Mesenchymal stem cell (in vitro differentiated cells and primary cell): Measurements from ENCODE around the gene APLN.
A peak's percentile ranks its signal among the peaks of the same experiment; 100 is the strongest.

Experiments used
- DNase-seq: peaks from one replicate; pipeline ENCODE4 v3.0.0-alpha.2; 2013
- H2AFZ ChIP-seq: one replicate; pipeline ENCODE4 v1.6.1; 2013; ENCODE audit warnings: low read depth, mild to moderate bottlenecking, control low read depth, inconsistent platforms, low read length, moderate library complexity
- H2AK5ac ChIP-seq: 2 replicates; pipeline ENCODE4 v1.6.1; 2013; ENCODE audit warnings: low read length, moderate library complexity, mild to moderate bottlenecking, inconsistent platforms; ENCODE audit not compliant: severe bottlenecking
- H2BK120ac ChIP-seq: one replicate; pipeline ENCODE4 v1.6.1; 2013; ENCODE audit warnings: low read depth, mild to moderate bottlenecking, inconsistent platforms, low read length, moderate library complexity
- H2BK12ac ChIP-seq, 2 experiments: one replicate each; pipeline ENCODE4 v1.6.1; 2013; ENCODE audit warnings: inconsistent platforms in 2 of 2, low read length in 2 of 2, mild to moderate bottlenecking in 2 of 2, moderate library complexity in 2 of 2, control low read depth in 1 of 2
- H2BK15ac ChIP-seq: one replicate; pipeline ENCODE4 v1.6.1; 2013; ENCODE audit warnings: mild to moderate bottlenecking, low read depth, inconsistent platforms; ENCODE audit not compliant: poor library complexity, severe bottlenecking
- H2BK5ac ChIP-seq: 2 replicates; pipeline ENCODE4 v1.6.1; 2013; ENCODE audit warnings: low read depth, mild to moderate bottlenecking, low read length, control low read depth, inconsistent platforms; ENCODE audit not compliant: poor library complexity, severe bottlenecking
- H3K14ac ChIP-seq, 2 experiments: one replicate each; pipeline ENCODE4 v1.6.1; 2013; ENCODE audit warnings: inconsistent platforms in 2 of 2, low read length in 2 of 2, control low read depth in 1 of 2, mild to moderate bottlenecking in 1 of 2, moderate library complexity in 1 of 2
- H3K18ac ChIP-seq, 2 experiments: one replicate each; pipeline ENCODE4 v1.6.1; 2013; ENCODE audit warnings: inconsistent platforms in 2 of 2, low read length in 2 of 2, control low read depth in 1 of 2, low read depth in 1 of 2, mild to moderate bottlenecking in 1 of 2
- H3K23ac ChIP-seq, 2 experiments: one replicate each; pipeline ENCODE4 v1.6.1; 2013; ENCODE audit warnings: inconsistent platforms in 2 of 2, low read length in 2 of 2, mild to moderate bottlenecking in 2 of 2, moderate library complexity in 2 of 2, control low read depth in 1 of 2
- H3K27ac ChIP-seq: 2 replicates; pipeline ENCODE4 v1.5.1; 2013; ENCODE audit warnings: mild to moderate bottlenecking, moderate library complexity, low read length, control low read depth, inconsistent platforms; ENCODE audit not compliant: poor library complexity, severe bottlenecking
- H3K27me3 ChIP-seq, 2 experiments: 2 replicates each; pipeline versions ENCODE4 v1.6.1 to v1.7.0; 2013; ENCODE audit warnings: low read length in 2 of 2, mild to moderate bottlenecking in 2 of 2, moderate library complexity in 2 of 2, control low read depth in 1 of 2, inconsistent platforms in 1 of 2; ENCODE audit not compliant: control insufficient read depth in 1 of 2, insufficient read depth in 1 of 2
- H3K36me3 ChIP-seq, 2 experiments: 2 replicates each; pipeline versions ENCODE4 v1.6.1 to v1.7.0; 2013; ENCODE audit warnings: low read length in 2 of 2, control low read depth in 1 of 2, inconsistent platforms in 1 of 2, low read depth in 1 of 2, mild to moderate bottlenecking in 1 of 2; ENCODE audit not compliant: insufficient read depth in 2 of 2, control insufficient read depth in 1 of 2
- H3K4ac ChIP-seq, 2 experiments: one replicate each; pipeline ENCODE4 v1.6.1; 2013; ENCODE audit warnings: inconsistent platforms in 2 of 2, low read length in 2 of 2, mild to moderate bottlenecking in 2 of 2, moderate library complexity in 2 of 2, control low read depth in 1 of 2, low read depth in 1 of 2
- H3K4me1 ChIP-seq: 2 replicates; pipeline ENCODE4 v1.6.1; 2013; ENCODE audit warnings: low read depth, low read length, control low read depth; ENCODE audit not compliant: control insufficient read depth, insufficient read depth
- H3K4me2 ChIP-seq: 2 replicates; pipeline ENCODE4 v1.6.1; 2013; ENCODE audit warnings: low read length, mild to moderate bottlenecking, inconsistent platforms; ENCODE audit not compliant: poor library complexity, severe bottlenecking
- H3K4me3 ChIP-seq, 2 experiments: 2 replicates each; pipeline versions ENCODE4 v1.5.1 to v1.7.0; 2013; ENCODE audit warnings: low read length in 2 of 2, mild to moderate bottlenecking in 2 of 2, control low read depth in 1 of 2, low read depth in 1 of 2; ENCODE audit not compliant: insufficient read depth in 1 of 2
- H3K79me1 ChIP-seq: replicated peaks from 2 replicates; pipeline ENCODE4 v1.6.1; 2013; ENCODE audit warnings: mild to moderate bottlenecking, control low read depth, low read length, inconsistent platforms; ENCODE audit not compliant: poor library complexity, severe bottlenecking
- H3K9ac ChIP-seq: 2 replicates; pipeline ENCODE4 v1.7.0; 2013; ENCODE audit warnings: mild to moderate bottlenecking, low read length, moderate library complexity
- H3K9me3 ChIP-seq: 2 replicates; pipeline ENCODE4 v1.7.0; 2013; ENCODE audit warnings: mild to moderate bottlenecking, low read length; ENCODE audit not compliant: control insufficient read depth
- H4K8ac ChIP-seq: one replicate; pipeline ENCODE4 v1.6.1; 2013; ENCODE audit warnings: inconsistent platforms, mild to moderate bottlenecking, low read length, moderate library complexity
- H4K91ac ChIP-seq: one replicate; pipeline ENCODE4 v1.6.1; 2013; ENCODE audit warnings: mild to moderate bottlenecking, low read length, inconsistent platforms
- WGBS: methylation state at CpG from one replicate; pipeline ENCODE4 v1.1.7; 2013; ENCODE audit warnings: mixed read lengths; 5-methylcytosine and 5-hydroxymethylcytosine counted together

APLN gene

DNA sequence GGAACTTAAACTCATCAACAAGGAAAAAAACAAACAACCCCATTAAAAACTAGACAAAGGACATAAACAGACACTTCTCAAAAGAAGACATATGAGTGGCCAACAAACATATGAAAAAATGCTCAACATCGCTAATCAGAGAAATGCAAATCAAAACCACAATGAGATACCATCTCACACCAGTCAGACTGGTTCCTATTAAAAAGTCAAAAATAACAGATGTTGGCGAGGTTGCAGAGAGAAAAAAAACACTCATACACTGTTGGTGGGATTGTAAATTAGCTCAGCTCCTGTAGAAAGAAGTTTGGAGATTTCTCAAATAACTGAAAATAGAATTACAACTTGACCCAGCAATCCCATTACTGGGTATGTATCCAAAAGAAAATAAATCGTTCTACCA is 28.7 kb downstream of the APLN start:
- H3K4me1 ChIP-seq: peaks cover 5% of the 10 kb centered on the region
- H3K4me3 ChIP-seq: no peak overlapping the region
- H3K18ac ChIP-seq: no peak overlapping the region
- no peak overlapping the region for H2BK12ac ChIP-seq
- no peak for DNase-seq
- H3K36me3 ChIP-seq: no peaks in the 10 kb centered on the region
- no peak overlapping the region for H2BK5ac ChIP-seq
- H3K27ac ChIP-seq: no peak overlapping the region
- H3K14ac ChIP-seq: no peak overlapping the region
- no peak overlapping the region for H3K9ac ChIP-seq
- peaks cover 0 to 37% of the 10 kb centered on the region in 2 experiments for H3K27me3 ChIP-seq
- no peak overlapping the region for H2BK120ac ChIP-seq
- H3K79me1 ChIP-seq: no peaks in the 10 kb centered on the region
- H2AK5ac ChIP-seq: no peak overlapping the region
- H3K9me3 ChIP-seq: no peaks in the 10 kb centered on the region
- H4K91ac ChIP-seq: no peak overlapping the region
- no peak overlapping the region for H3K4ac ChIP-seq
- no peak overlapping the region for H3K4me2 ChIP-seq
- no peak overlapping the region for H3K23ac ChIP-seq
- H2BK15ac ChIP-seq: no peak overlapping the region
- 100% methylated on average over 1 of the region's 3 CpGs for WGBS
- no peak overlapping the region for H2AFZ ChIP-seq
- H4K8ac ChIP-seq: no peak overlapping the region

DNA sequence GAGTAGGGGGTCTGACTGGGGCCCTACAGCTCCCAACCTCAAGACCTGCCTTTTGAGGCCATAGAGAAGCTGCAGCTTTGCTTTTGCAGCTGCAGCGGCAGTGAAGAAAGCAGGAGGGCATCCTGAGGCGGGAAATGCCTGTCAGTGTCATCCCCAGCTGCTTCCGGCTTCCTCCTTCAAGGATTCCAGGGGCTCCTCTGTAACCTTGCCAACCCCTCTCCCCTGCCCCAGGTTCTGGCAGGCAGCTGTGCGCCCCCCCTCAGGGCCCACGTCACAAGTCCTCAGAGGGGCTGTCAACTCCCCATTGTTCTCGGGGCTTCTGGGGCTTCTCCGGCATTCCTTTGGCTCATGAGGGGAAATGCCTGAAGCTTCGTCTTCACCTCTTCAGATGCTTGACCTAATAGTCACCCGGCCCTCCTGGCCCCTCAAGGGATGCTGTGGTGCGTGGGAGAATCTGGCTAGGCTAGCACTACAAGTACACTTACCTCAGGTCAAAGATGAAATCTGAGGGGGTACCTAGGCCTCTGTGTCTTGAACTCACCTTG is 31.9 kb downstream of the APLN start:
- Histone ChIP-seq H4K91ac (no peak overlapping the region), H4K8ac (peak overlapping the region; percentile 7), H3K18ac (peak overlapping the region in 1 of 2 experiments; percentile 57), H2BK15ac (no peak overlapping the region), H3K9ac (no peak overlapping the region), H3K4me2 (no peak overlapping the region), H3K4ac (no peak overlapping the region), H2BK5ac (no peak overlapping the region), H2AK5ac (no peak overlapping the region), H3K27ac (peak overlapping the region; percentile 7), H3K4me1 (peaks cover 5% of the 10 kb centered on the region), H2BK120ac (no peak overlapping the region), H2BK12ac (peak overlapping the region in 1 of 2 experiments; percentile 23), H3K14ac (no peak overlapping the region), H3K4me3 (no peak overlapping the region), H3K23ac (no peak overlapping the region), H3K27me3 (peaks cover 0 to 48% of the 10 kb centered on the region in 2 experiments), H3K79me1 (no peaks in the 10 kb centered on the region), H2AFZ (no peak overlapping the region), H3K9me3 (no peaks in the 10 kb centered on the region), H3K36me3 (no peaks in the 10 kb centered on the region)
- DNase-seq: peak; percentile 26
- whole genome bisulfite sequencing: 16% methylated on average over 8 of the region's 10 CpGs

DNA sequence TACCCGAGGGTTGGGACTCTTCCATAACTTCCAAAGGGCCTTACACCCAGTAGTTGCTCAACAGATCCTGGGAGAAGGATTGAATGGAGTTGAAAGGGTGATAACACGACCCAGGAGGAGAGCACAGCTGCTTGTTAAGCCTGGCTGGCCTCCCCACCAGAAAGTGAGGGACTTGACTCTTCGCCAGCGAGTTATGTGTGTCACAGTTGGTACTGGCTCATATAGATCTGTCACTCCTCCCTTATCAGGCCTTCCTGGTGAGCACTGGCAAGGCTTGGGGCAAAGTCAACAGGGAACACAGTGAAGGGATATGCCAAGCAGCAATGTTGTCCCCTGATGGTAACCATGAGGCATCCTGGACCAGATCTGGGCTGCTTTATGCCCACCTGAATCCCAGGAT is 35.8 kb downstream of the APLN start:
- WGBS: 75% methylated on average over 3 of the region's 4 CpGs
- H2BK15ac ChIP-seq: no peak overlapping the region
- no peak overlapping the region for H3K18ac ChIP-seq
- no peak overlapping the region for H3K4me2 ChIP-seq
- no peaks in the 10 kb centered on the region for H3K9me3 ChIP-seq
- peak overlapping the region in 1 of 2 experiments; percentile 1 for H2BK12ac ChIP-seq
- no peaks in the 10 kb centered on the region for H3K79me1 ChIP-seq
- no peak overlapping the region for H3K27ac ChIP-seq
- H2BK120ac ChIP-seq: no peak overlapping the region
- no peak overlapping the region for H2AFZ ChIP-seq
- H4K8ac ChIP-seq: no peak overlapping the region
- H4K91ac ChIP-seq: peak overlapping the region; percentile 27
- H3K14ac ChIP-seq: no peak overlapping the region
- no peak overlapping the region for H3K23ac ChIP-seq
- no peak overlapping the region for H3K4me3 ChIP-seq
- peaks cover 5% of the 10 kb centered on the region for H3K4me1 ChIP-seq
- no peak overlapping the region for H3K4ac ChIP-seq
- no peak overlapping the region for H2BK5ac ChIP-seq
- peaks cover 0 to 57% of the 10 kb centered on the region in 2 experiments for H3K27me3 ChIP-seq
- no peak overlapping the region for H3K9ac ChIP-seq
- no peaks in the 10 kb centered on the region for H3K36me3 ChIP-seq
- DNase-seq: no peak
- no peak overlapping the region for H2AK5ac ChIP-seq

DNA sequence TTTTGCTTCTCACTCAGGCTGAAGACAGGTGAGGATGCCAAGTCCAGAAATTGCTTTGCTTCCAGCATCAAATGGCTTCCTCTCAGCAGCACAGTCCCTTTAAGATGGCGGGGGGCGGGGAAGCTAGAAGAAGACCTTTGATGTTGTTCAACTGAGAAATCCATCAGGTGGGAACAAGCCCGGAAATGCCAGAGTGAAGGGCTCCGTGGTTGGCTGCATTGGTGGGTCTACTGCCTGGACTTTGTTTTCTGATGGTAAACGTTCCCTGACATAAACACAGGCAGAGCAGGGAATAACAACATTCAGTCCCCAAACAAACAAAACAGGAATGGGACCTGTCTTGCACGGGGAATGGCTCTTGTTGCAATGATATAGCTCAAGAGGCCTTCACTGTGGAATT is 37.3 kb downstream of the APLN start:
- H2BK5ac ChIP-seq: no peak overlapping the region
- H3K23ac ChIP-seq: no peak overlapping the region
- H3K36me3 ChIP-seq: no peaks in the 10 kb centered on the region
- H2BK15ac ChIP-seq: no peak overlapping the region
- no peak overlapping the region for H3K4me2 ChIP-seq
- no peak overlapping the region for H4K8ac ChIP-seq
- H3K27ac ChIP-seq: no peak overlapping the region
- DNase-seq: peak; percentile 25
- H4K91ac ChIP-seq: no peak overlapping the region
- H3K4me1 ChIP-seq: peaks cover 1% of the 10 kb centered on the region
- no peak overlapping the region for H3K9ac ChIP-seq
- H2AK5ac ChIP-seq: no peak overlapping the region
- 58% methylated on average over 3 of the region's 6 CpGs for WGBS
- no peak overlapping the region for H3K14ac ChIP-seq
- no peak overlapping the region for H3K4me3 ChIP-seq
- H3K9me3 ChIP-seq: no peaks in the 10 kb centered on the region
- H3K4ac ChIP-seq: no peak overlapping the region
- peaks cover 0 to 48% of the 10 kb centered on the region in 2 experiments for H3K27me3 ChIP-seq
- H2BK120ac ChIP-seq: no peak overlapping the region
- H3K18ac ChIP-seq: peak overlapping the region in 1 of 2 experiments; percentile 57
- no peak overlapping the region for H2AFZ ChIP-seq
- H3K79me1 ChIP-seq: no peaks in the 10 kb centered on the region
- no peak overlapping the region for H2BK12ac ChIP-seq
